ENCODE results near the gene ENTPD8. TPM values are rescaled to one million over a fixed set of nuclear protein-coding genes. Genes with fewer than 3 reads are reported as not detected.

The ENTPD8 gene
- total and polyA plus RNA-seq, 2 of the 4 experiments (the other 2 are of a cell fraction), result 0.07 TPM; not detected in 1

GRCh38 chr9:137439158-137439714, 1.9 kb downstream of the ENTPD8 start:
- Histone ChIP-seq H2AK5ac (ENCODE audit: low read depth, low read length) (no peak overlapping the region), H3K27ac (ENCODE audit: insufficient read depth, low read length) (no peak overlapping the region), H3K4me2 (ENCODE audit: low read depth, low read length) (no peak overlapping the region), H2AK9ac (replicated peaks; ENCODE audit: low read depth, low read length, poor library complexity) (no peak overlapping the region), H4K20me1 (ENCODE audit: insufficient read depth, low read length) (no peaks in the 10 kb centered on the region), H3K9me1 (ENCODE audit: insufficient read depth, low read length) (no peaks in the 10 kb centered on the region), H2BK5ac (ENCODE audit: low read depth, low read length, poor library complexity, severe bottlenecking) (no peak overlapping the region), H4K91ac (ENCODE audit: insufficient read depth, low read depth, low read length) (no peak overlapping the region), H2BK15ac (ENCODE audit: low read depth, low read length) (no peak overlapping the region), H3K9me3 (ENCODE audit: control insufficient read depth, insufficient read depth, low read length) (no peaks in the 10 kb centered on the region), H3K36me3 (ENCODE audit: control insufficient read depth, insufficient read depth, low read length) (no peaks in the 10 kb centered on the region), H3K79me1 (ENCODE audit: low read depth in 1 of 2, low read length in 2 of 2) (no peaks in the 10 kb centered on the region), H3K18ac (ENCODE audit: low read depth, low read length) (no peak overlapping the region), H2BK120ac (ENCODE audit: low read depth, low read length) (no peak overlapping the region), H3K4me3 (ENCODE audit: insufficient read depth, low read depth, low read length) (no peak overlapping the region), H3K23ac (ENCODE audit: low read depth, low read length) (no peak overlapping the region), H3K27me3 (ENCODE audit: control insufficient read depth, insufficient read depth, low read length) (peaks cover 3% of the 10 kb centered on the region; the same call in 1 of the 2 replicates), H4K8ac (ENCODE audit: low read depth in 2 of 2, low read length in 2 of 2) (no peak overlapping the region), H2AFZ (replicated peaks; ENCODE audit: low read length, poor library complexity) (no peak overlapping the region), H3K56ac (ENCODE audit: extremely low read depth, insufficient read depth, low read length) (no peak overlapping the region), H3K14ac (replicated peaks; ENCODE audit: low read depth, low read length) (no peak overlapping the region), H3K4me1 (ENCODE audit: control insufficient read depth, insufficient read depth, low read length) (peaks cover 3% of the 10 kb centered on the region), H3K9ac (ENCODE audit: low read depth, low read length) (no peak overlapping the region), H3K4ac (ENCODE audit: low read depth, low read length) (no peak overlapping the region), H4K5ac (ENCODE audit: low read depth, low read length) (no peak overlapping the region), H2BK20ac (ENCODE audit: low read depth, low read length) (no peak overlapping the region)
- POLR2A ChIA-PET (ENCODE audit: unreplicated experiment), result no interaction called here
- 80% methylated on average over 6 of the region's 18 CpGs; no CpG with 5 or more reads in 1 of the 2 experiments for WGBS, 2 experiments (ENCODE audit: extremely low coverage in 2 of 2, insufficient read length in 1 of 2)
- dilution Hi-C loops (cut with HindIII; ENCODE audit: low sequenced_read_pairs, unreplicated experiment), result no loop called here
- CTCF ChIA-PET, result interaction anchor here (0.5 kb wide), 1 partner anchor 35 kb away, joined by 3 read pairs; no protein-coding TSS in a partner anchor
- DNase-seq (no peak), ATAC-seq (ENCODE audit: low read depth) (no peak)
- in situ Hi-C loops (cut with MboI; ENCODE audit: low sequenced_read_pairs), result no loop called here
- BruUV-seq (replicated peaks), result no TSS peak
- intact Hi-C loops (cut with micrococcal nuclease), result no loop called here
- TF ChIP-seq FOS (IDR thresholded peaks at IDR 0.05; ENCODE audit: low read depth, low read length) (no peak), MAFK (IDR thresholded peaks at IDR 0.05; ENCODE audit: low read depth, low read length) (no peak), USF2 (IDR thresholded peaks at IDR 0.05; ENCODE audit: low read depth, low read length) (no peak), CEBPB (IDR thresholded peaks at IDR 0.05; ENCODE audit: low read depth, low read length) (no peak), MXI1 (IDR thresholded peaks at IDR 0.05; ENCODE audit: borderline replicate concordance, low read depth, low read length) (no peak), POLR2A (IDR thresholded peaks at IDR 0.05; ENCODE audit: low read depth, low read length) (no peak), MAZ (IDR thresholded peaks at IDR 0.05; ENCODE audit: borderline replicate concordance, low read depth, low read length) (no peak), SMC3 (IDR thresholded peaks at IDR 0.05; ENCODE audit: low read depth, low read length) (no peak), CHD1 (IDR thresholded peaks at IDR 0.05; ENCODE audit: low read depth, low read length) (no peak), ELK1 (IDR thresholded peaks at IDR 0.05; ENCODE audit: borderline replicate concordance, low read depth, low read length) (no peak), BHLHE40 (IDR thresholded peaks at IDR 0.05; ENCODE audit: low read depth, low read length) (no peak), RCOR1 (IDR thresholded peaks at IDR 0.05; ENCODE audit: insufficient replicate concordance, low read length) (no peak), RAD21 (IDR thresholded peaks at IDR 0.05; ENCODE audit: low read length) (no peak), NFE2L2 (IDR thresholded peaks at IDR 0.05; ENCODE audit: low read depth, low read length) (no peak), RFX5 (IDR thresholded peaks at IDR 0.05; ENCODE audit: low read depth, low read length) (no peak), CTCF (conservative IDR thresholded peaks at IDR 0.05; ENCODE audit: low read depth, low read length) (no peak)

Data from IMR-90 (cell line).